ENCODE data around the gene QDPR. TPM values are rescaled to one million over a fixed set of nuclear protein-coding genes. Genes with fewer than 3 reads are reported as not detected.

QDPR gene
- total and polyA plus RNA-seq, 4 experiments from 2014 or later, result 21.8 to 46.0 (median 29.9) TPM

DNA sequence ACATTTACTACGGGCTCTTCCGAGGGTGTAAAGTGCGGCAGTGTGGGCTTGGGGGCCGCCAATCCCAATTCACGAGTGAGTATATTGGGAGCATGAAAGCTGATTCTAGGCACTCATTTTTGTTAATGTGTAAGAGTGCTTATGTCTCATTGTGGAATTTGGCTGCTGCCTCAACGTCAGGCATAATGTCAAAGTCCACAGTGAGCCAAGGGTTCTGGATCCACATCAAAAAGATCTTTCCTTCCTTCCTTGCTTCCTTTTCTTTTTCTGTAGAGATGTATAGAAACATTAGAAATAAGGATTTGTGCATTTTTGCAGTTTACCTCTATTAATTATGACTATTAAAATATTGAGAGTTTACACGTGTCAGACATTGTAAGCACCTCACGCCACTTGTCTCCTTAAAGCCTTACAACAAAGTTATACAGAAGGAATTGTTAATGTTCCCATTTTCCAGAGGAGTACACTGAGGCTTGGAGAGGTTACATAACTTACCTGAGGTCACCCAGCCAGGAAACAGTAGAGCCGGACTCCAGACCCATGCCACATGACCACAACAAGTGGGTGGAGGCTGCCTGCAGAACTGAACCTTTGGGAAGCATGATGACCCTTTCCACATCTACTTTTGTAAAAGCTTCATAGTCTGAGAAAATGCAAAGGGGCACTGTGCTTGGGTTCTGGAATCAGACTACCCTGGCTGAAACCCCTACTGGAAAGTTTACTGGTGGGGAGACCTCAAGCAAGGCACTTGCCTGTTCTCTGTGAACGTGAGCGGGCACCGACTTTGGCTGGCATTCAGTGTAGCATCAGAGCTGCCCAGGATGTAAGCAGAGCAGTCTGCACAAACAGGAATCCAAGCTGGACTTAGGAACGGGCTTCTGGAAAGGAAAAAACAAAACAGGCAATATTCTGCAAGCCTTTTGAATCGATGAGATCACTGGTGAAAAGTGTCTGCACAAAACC is 3.8 kb upstream of the QDPR start:
- Mint-ChIP-seq H3K27me3 (peaks cover 17 to 21% of the 10 kb centered on the region in 2 donors), H3K9me3 (no peaks in the 10 kb centered on the region), H3K4me3 (no peak overlapping the region), H3K27ac (peak overlapping the region in 1 of 7 donors; percentile 29), H3K36me3 (peaks cover 0 to 5% of the 10 kb centered on the region in 2 donors), H3K4me1 (peaks cover 12 to 19% (median 18%) of the 10 kb centered on the region in 4 donors)
- H3K27ac ChIP-seq (ENCODE audit: low read depth, low read length), result no peak overlapping the region
- H3K36me3 ChIP-seq (ENCODE audit: insufficient read depth, low read length), result no peaks in the 10 kb centered on the region
- DNase-seq, result no peak
- intact Hi-C loops (cut with micrococcal nuclease), result no loop called here
- ChIA-PET POLR2A (ENCODE audit: partially characterized antibody) (no interaction called here), CTCF (ENCODE audit: partially characterized antibody) (interaction anchor here (1.0 to 1.7 kb wide), 2 partner anchors 9 to 43 kb away, joined by 4 read pairs; no protein-coding TSS in a partner anchor)
- H3K27me3 ChIP-seq (ENCODE audit: insufficient read depth, low read length), result no peaks in the 10 kb centered on the region
- no peaks in the 10 kb centered on the region for H3K9me3 ChIP-seq (ENCODE audit: control insufficient read depth in 1 of 2, low read length in 2 of 2)
- no peak overlapping the region for H3K4me3 ChIP-seq (ENCODE audit: low read length in 2 of 2)
- H3K4me1 ChIP-seq (ENCODE audit: insufficient read depth, low read length), result peaks cover 16% of the 10 kb centered on the region

DNA sequence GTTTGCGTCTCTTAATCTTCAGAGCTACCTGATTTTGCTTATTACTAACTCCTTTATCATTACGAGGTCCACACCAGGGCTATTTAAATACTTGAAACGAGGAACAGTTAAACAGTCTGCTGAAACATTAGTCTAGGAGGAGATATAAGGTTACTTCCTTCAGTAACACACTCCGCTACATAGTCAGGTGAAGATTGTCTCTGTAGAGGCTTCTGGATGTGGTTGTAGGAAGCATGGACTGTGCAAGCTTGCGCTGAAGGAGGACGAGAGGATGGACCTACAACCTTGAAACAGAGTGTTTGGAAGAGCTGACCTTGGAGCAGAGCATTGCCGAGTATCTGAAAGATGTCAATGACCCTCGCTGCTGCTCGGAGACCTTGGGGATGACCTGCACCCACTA is 3.0 kb upstream of the QDPR start, which contains the start of gene CLRN2:
Gene CLRN2, plus strand, starts transcription at position 301 of the 400 bp plus-strand sequence. CDS start 102 bp downstream, outside the sequence.
- CTCF ChIA-PET (ENCODE audit: partially characterized antibody), result no interaction called here
- Histone ChIP-seq H3K9me3 (ENCODE audit: control insufficient read depth in 1 of 2, low read length in 2 of 2) (no peaks in the 10 kb centered on the region), H3K4me3 (ENCODE audit: low read length in 2 of 2) (no peak within 1 kb of the TSS), H3K36me3 (ENCODE audit: insufficient read depth, low read length) (no peaks in the 10 kb centered on the region), H3K27me3 (ENCODE audit: insufficient read depth, low read length) (no peaks in the 10 kb centered on the region), H3K4me1 (ENCODE audit: insufficient read depth, low read length) (peaks cover 25% of the 10 kb centered on the region), H3K27ac (ENCODE audit: low read depth, low read length) (no peak within 1 kb of the TSS)
- Mint-ChIP-seq H3K36me3 (peaks cover 0 to 5% of the 10 kb centered on the region in 2 donors), H3K4me1 (peaks cover 18 to 28% (median 26%) of the 10 kb centered on the region in 4 donors), H3K27me3 (peaks cover 15 to 17% of the 10 kb centered on the region in 2 donors), H3K9me3 (no peaks in the 10 kb centered on the region), H3K4me3 (no peak within 1 kb of the TSS), H3K27ac (peak within 1 kb of the TSS in 2 of 7 donors; percentile 29 to 31)
- intact Hi-C loops (cut with micrococcal nuclease), result loop anchor here (5.0 kb wide), 2 partner anchors 97 to 1288 kb away; partner anchors contain the start of genes MED28 and TAPT1
- no peak for DNase-seq
- POLR2A ChIA-PET (ENCODE audit: partially characterized antibody), result no interaction called here

DNA sequence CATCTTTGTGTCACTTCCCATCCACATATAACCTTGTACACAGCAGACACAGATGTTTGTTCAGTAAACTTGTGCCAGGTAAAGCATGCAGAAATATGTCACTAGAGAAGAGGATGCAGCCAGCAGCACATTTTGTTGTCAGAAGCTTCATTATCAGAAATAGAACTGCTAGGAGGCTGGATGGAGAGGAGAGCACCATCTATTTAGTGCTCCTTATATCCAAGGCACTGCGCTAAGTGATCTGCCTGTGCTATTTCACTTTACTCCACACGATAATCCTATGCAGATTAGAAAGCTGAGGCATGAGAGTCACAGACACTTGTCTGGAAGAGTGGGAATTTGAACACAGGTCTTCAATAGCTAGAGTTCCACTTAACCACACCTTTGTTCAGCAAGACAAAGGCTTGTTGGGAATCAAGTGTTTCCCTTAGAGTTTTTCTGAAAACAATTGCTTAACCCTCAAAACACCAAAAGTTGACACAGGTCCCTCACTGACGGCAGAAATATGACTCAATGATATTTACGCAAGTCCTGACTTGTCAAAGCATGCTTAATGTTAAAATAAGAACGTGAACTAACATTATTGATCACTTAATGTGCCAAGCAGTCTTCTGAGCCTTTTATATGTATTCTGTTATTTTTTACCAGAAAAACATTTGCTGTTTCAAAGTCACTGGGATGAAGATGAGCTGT is 1.2 kb upstream of the QDPR start:
- Mint-ChIP-seq H3K9me3 (no peaks in the 10 kb centered on the region), H3K4me3 (peak overlapping the region; percentile 70 to 98 (median 81)), H3K27me3 (peaks cover 11 to 15% of the 10 kb centered on the region in 2 donors), H3K4me1 (peaks cover 23 to 32% (median 30%) of the 10 kb centered on the region in 4 donors), H3K36me3 (peaks cover 3 to 14% of the 10 kb centered on the region in 2 donors), H3K27ac (peak overlapping the region in 4 of 7 donors; percentile 4 to 83 (median 78))
- H3K27me3 ChIP-seq (ENCODE audit: insufficient read depth, low read length), result no peaks in the 10 kb centered on the region
- no peak overlapping the region for H3K4me3 ChIP-seq (ENCODE audit: low read length in 2 of 2)
- intact Hi-C loops (cut with micrococcal nuclease), result loop anchor here (1.0 to 5.0 kb wide), 3 partner anchors 99 to 1286 kb away; partner anchors contain the start of genes LCORL, MED28 and TAPT1
- POLR2A ChIA-PET (ENCODE audit: partially characterized antibody), result interaction anchor here (0.6 to 1.8 kb wide), 2 partner anchors 10 to 101 kb away, joined by 5 to 8 read pairs; partner anchors contain the start of gene MED28
- CTCF ChIA-PET (ENCODE audit: partially characterized antibody), result interaction anchor here (0.8 to 1.3 kb wide), 3 partner anchors 11 to 65 kb away, joined by 3 to 6 read pairs (median 4); no protein-coding TSS in a partner anchor
- no peaks in the 10 kb centered on the region for H3K9me3 ChIP-seq (ENCODE audit: control insufficient read depth in 1 of 2, low read length in 2 of 2)
- no peak for DNase-seq
- H3K27ac ChIP-seq (ENCODE audit: low read depth, low read length), result no peak overlapping the region
- peaks cover 28% of the 10 kb centered on the region for H3K4me1 ChIP-seq (ENCODE audit: insufficient read depth, low read length)
- H3K36me3 ChIP-seq (ENCODE audit: insufficient read depth, low read length), result no peaks in the 10 kb centered on the region

DNA sequence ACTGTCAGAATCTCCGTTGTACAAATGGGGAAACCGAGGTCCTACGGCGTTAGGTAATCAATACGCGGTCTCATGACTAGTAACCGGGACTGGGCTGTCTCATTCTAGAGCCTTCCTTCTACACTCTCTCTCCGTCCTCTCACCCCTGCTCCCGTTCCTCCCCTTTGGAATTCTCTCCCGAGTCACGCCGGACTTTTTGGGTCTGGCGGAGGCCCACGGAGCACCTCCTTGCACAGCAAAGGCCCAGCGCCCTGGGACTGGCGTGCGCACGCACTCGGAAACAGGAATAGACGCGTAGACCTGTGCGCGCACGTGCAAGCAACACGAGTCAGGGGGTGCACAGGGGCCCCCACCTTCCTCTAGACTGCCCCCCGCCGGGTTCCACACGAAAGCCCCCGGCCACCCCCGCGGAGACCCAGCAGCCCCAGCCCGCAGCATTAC is 361 bp downstream of the QDPR start:
- Histone ChIP-seq H3K27ac (ENCODE audit: low read depth, low read length) (peak overlapping the region; percentile 46), H3K4me1 (ENCODE audit: insufficient read depth, low read length) (peaks cover 28% of the 10 kb centered on the region), H3K4me3 (ENCODE audit: low read length in 2 of 2) (peak overlapping the region; percentile 38 to 75), H3K36me3 (ENCODE audit: insufficient read depth, low read length) (no peaks in the 10 kb centered on the region), H3K27me3 (ENCODE audit: insufficient read depth, low read length) (no peaks in the 10 kb centered on the region), H3K9me3 (ENCODE audit: control insufficient read depth in 1 of 2, low read length in 2 of 2) (no peaks in the 10 kb centered on the region)
- Mint-ChIP-seq H3K9me3 (no peaks in the 10 kb centered on the region), H3K27me3 (peaks cover 2 to 3% of the 10 kb centered on the region in 2 donors), H3K36me3 (peaks cover 7 to 25% of the 10 kb centered on the region in 2 donors), H3K27ac (peak overlapping the region; percentile 60 to 96 (median 91)), H3K4me3 (peak overlapping the region; percentile 96 to 100 (median 98)), H3K4me1 (peaks cover 25 to 32% (median 31%) of the 10 kb centered on the region in 4 donors)
- CTCF ChIA-PET (ENCODE audit: partially characterized antibody), result no interaction called here
- DNase-seq, result no peak
- intact Hi-C loops (cut with micrococcal nuclease), result loop anchor here (1.0 to 5.0 kb wide), 3 partner anchors 66 to 1284 kb away; partner anchors contain the start of genes LAP3, MED28 and TAPT1
- POLR2A ChIA-PET (ENCODE audit: partially characterized antibody), result interaction anchor here (1.0 to 1.8 kb wide), 2 partner anchors 67 to 103 kb away, joined by 3 to 8 read pairs; partner anchors contain the start of gene MED28

DNA sequence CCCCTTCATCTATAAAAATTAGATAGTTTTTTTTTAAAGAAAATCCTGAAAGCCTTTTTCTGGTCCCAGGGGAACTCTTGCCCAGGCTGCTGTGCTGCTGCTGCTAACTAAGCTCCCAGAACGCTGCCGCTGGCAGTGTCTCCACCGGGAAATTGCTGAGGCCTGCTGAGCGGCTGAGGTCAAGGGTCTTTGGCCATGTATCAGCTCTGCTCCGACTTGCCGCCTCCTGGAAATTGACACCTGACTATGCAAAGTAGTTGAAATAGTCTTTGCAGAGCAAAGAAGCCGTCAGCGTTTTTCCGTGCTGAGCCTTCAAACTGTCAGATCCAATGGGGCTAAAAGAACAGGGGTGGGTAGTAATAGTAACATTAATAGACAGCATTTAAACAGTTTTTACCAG is 839 bp downstream of the QDPR start:
- H3K27me3 Mint-ChIP-seq, result peaks cover 2% of the 10 kb centered on the region in 2 donors
- peaks cover 28% of the 10 kb centered on the region for H3K4me1 ChIP-seq (ENCODE audit: insufficient read depth, low read length)
- H3K27me3 ChIP-seq (ENCODE audit: insufficient read depth, low read length), result no peaks in the 10 kb centered on the region
- peak overlapping the region; percentile 38 to 75 for H3K4me3 ChIP-seq (ENCODE audit: low read length in 2 of 2)
- H3K9me3 ChIP-seq (ENCODE audit: control insufficient read depth in 1 of 2, low read length in 2 of 2), result no peaks in the 10 kb centered on the region
- H3K27ac Mint-ChIP-seq, result peak overlapping the region; percentile 38 to 96 (median 91)
- DNase-seq, result no peak
- intact Hi-C loops (cut with micrococcal nuclease), result loop anchor here (1.0 to 5.0 kb wide), 3 partner anchors 66 to 1284 kb away; partner anchors contain the start of genes LAP3, MED28 and TAPT1
- H3K27ac ChIP-seq (ENCODE audit: low read depth, low read length), result peak overlapping the region; percentile 46
- H3K4me1 Mint-ChIP-seq, result peaks cover 25 to 33% (median 31%) of the 10 kb centered on the region in 4 donors
- H3K4me3 Mint-ChIP-seq, result peak overlapping the region; percentile 96 to 100 (median 98)
- no peaks in the 10 kb centered on the region for H3K36me3 ChIP-seq (ENCODE audit: insufficient read depth, low read length)
- H3K9me3 Mint-ChIP-seq, result no peaks in the 10 kb centered on the region
- CTCF ChIA-PET (ENCODE audit: partially characterized antibody), result no interaction called here
- H3K36me3 Mint-ChIP-seq, result peaks cover 7 to 26% of the 10 kb centered on the region in 2 donors
- POLR2A ChIA-PET (ENCODE audit: partially characterized antibody), result interaction anchor here (1.0 kb wide), 1 partner anchor 67 kb away, joined by 3 read pairs; no protein-coding TSS in a partner anchor

DNA sequence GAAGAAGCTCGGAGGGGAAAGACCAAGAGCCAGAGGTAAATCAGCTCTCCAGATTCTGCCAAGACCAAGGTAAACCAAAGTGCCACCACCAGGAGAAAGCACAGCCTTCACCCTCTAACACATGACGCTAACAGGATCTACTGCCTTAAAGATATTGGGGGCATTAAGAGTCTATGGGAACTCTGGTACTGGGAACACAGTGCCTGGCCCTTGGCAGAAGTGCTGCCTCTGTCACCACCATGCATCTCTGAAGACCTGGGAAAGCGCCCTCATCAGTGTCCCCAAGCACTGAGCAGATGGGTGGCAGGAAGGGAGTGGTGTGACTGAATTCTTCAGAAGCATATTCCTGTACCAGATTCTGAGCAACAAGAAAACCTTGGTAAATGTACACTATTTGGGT is 1.3 kb downstream of the QDPR start:
- peaks cover 10 to 29% of the 10 kb centered on the region in 2 donors for H3K36me3 Mint-ChIP-seq
- intact Hi-C loops (cut with micrococcal nuclease), result loop anchor here (5.0 kb wide), 2 partner anchors 102 to 1283 kb away; partner anchors contain the start of genes MED28 and TAPT1
- H3K4me1 Mint-ChIP-seq, result peaks cover 25 to 33% (median 31%) of the 10 kb centered on the region in 4 donors
- CTCF ChIA-PET (ENCODE audit: partially characterized antibody), result no interaction called here
- H3K4me3 Mint-ChIP-seq, result peak overlapping the region; percentile 48 to 100 (median 98)
- H3K27me3 Mint-ChIP-seq, result peaks cover 1 to 2% of the 10 kb centered on the region in 2 donors
- Histone ChIP-seq H3K27me3 (ENCODE audit: insufficient read depth, low read length) (no peaks in the 10 kb centered on the region), H3K27ac (ENCODE audit: low read depth, low read length) (no peak overlapping the region), H3K4me1 (ENCODE audit: insufficient read depth, low read length) (peaks cover 28% of the 10 kb centered on the region), H3K4me3 (ENCODE audit: low read length in 2 of 2) (no peak overlapping the region), H3K9me3 (ENCODE audit: control insufficient read depth in 1 of 2, low read length in 2 of 2) (no peaks in the 10 kb centered on the region), H3K36me3 (ENCODE audit: insufficient read depth, low read length) (no peaks in the 10 kb centered on the region)
- no peaks in the 10 kb centered on the region for H3K9me3 Mint-ChIP-seq
- DNase-seq, result no peak
- peak overlapping the region in 5 of 7 donors; percentile 7 to 65 (median 29) for H3K27ac Mint-ChIP-seq
- POLR2A ChIA-PET (ENCODE audit: partially characterized antibody), result interaction anchor here (1.0 kb wide), 1 partner anchor 68 kb away, joined by 3 read pairs; no protein-coding TSS in a partner anchor
